Non-pigmented ciliary epithelial cell (primary cell): ENCODE data around the gene DBX1.
"Not testable (repeated sequence)": the region's sequence is repeated elsewhere in the genome, so short reads cannot be mapped to it uniquely, and the experiment has no call there.

Experiments used
- DNase-seq: peaks from one replicate; pipeline ENCODE4 v3.0.0-alpha.2; 2010; ENCODE audit warnings: low read depth

Gene DBX1

GRCh38 chr11:20161230-20161918 lies 1.1 kb upstream of the DBX1 start:
- no peak for DNase-seq

GRCh38 chr11:20159466-20160381 lies 551 bp downstream of the DBX1 start:
- no peak for DNase-seq

- DNase-seq, result no peak
Measured at GRCh38 chr11:20158597-20159257, 1.5 kb downstream of the DBX1 start.

GRCh38 chr11:20157728-20158127 lies 2.5 kb downstream of the DBX1 start:
- no peak for DNase-seq

GRCh38 chr11:20156876-20157613 lies 3.2 kb downstream of the DBX1 start:
- no peak for DNase-seq

GRCh38 chr11:20156280-20156875 lies 3.9 kb downstream of the DBX1 start:
- DNase-seq, result no peak

- no peak for DNase-seq
Measured at GRCh38 chr11:20155683-20156279, 4.5 kb downstream of the DBX1 start.

GRCh38 chr11:20154381-20154780 lies 5.9 kb downstream of the DBX1 start:
- no peak for DNase-seq

- no peak for DNase-seq
Measured at GRCh38 chr11:20138707-20139106, 21.6 kb downstream of the DBX1 start.

- no peak for DNase-seq
Measured at GRCh38 chr11:20137637-20138036, 22.6 kb downstream of the DBX1 start.

- DNase-seq, result no peak
Measured at GRCh38 chr11:20134991-20135736, 25.1 kb downstream of the DBX1 start.

- DNase-seq, result no peak
Measured at GRCh38 chr11:20132667-20133039, 27.6 kb downstream of the DBX1 start.

- no peak for DNase-seq
Measured at GRCh38 chr11:20131788-20132666, 28.2 kb downstream of the DBX1 start.

- no peak for DNase-seq
Measured at GRCh38 chr11:20129665-20130064, 30.6 kb downstream of the DBX1 start.

- DNase-seq, result not testable (repeated sequence)
Measured at GRCh38 chr11:20128528-20128825, 31.8 kb downstream of the DBX1 start.

GRCh38 chr11:20127671-20128527 lies 32.4 kb downstream of the DBX1 start:
- DNase-seq, result no peak

GRCh38 chr11:20126724-20127123 lies 33.6 kb downstream of the DBX1 start:
- no peak for DNase-seq

- no peak for DNase-seq
Measured at GRCh38 chr11:20125927-20126326, 34.3 kb downstream of the DBX1 start.

- no peak for DNase-seq
Measured at GRCh38 chr11:20122131-20122530, 38.1 kb downstream of the DBX1 start.
